A673 (cell line): ENCODE measurements around the gene SNX30.

Experiments
- CTCF ChIP-seq: fragments of 300-800, 200-600 bp; sonication (generic); conservative IDR thresholded peaks from 2 replicates; pipeline ENCODE4 v1.5.1; 2017; ENCODE audit warnings: low read depth, mild to moderate bottlenecking, antibody characterized with exemption, low read length, moderate library complexity, mixed read lengths
- EZH2 ChIP-seq: fragments of 200-600 bp; sonication (generic); IDR thresholded peaks from 2 replicates; pipeline ENCODE4 v1.6.1; 2017; ENCODE audit warnings: borderline replicate concordance, low read depth, mild to moderate bottlenecking, mixed read lengths, antibody characterized with exemption, low read length; ENCODE audit not compliant: poor library complexity, severe bottlenecking

GRCh38 chr9:112833081-112833480 lies 82.5 kb downstream of the SNX30 start:
- no peak for TF ChIP-seq CTCF
- TF ChIP-seq EZH2, result no peak
